Vagina (tissue), 2 donors: ENCODE results near the gene IFT81. TPM values are rescaled to one million over a fixed set of nuclear protein-coding genes. Genes with fewer than 3 reads are reported as not detected.

ENCODE experiments used
- DNase-seq, 2 donors: peaks; one replicate each; pipeline ENCODE4 v3.0.0-alpha.2; 2017; ENCODE audit errors: extremely low spot score in 2 of 2
- H3K27ac ChIP-seq: fragments of 200-600 bp; sonication (generic); one replicate; pipeline ENCODE4 v1.5.1; 2019
- H3K27me3 ChIP-seq: fragments of 200-600 bp; sonication (generic); one replicate; pipeline ENCODE4 v1.5.1; 2019
- H3K36me3 ChIP-seq, 2 donors: fragments of 200-600 bp; sonication (generic); one replicate each; pipeline ENCODE4 v1.5.1; 2017 to 2019
- H3K4me1 ChIP-seq: fragments of 200-600 bp; sonication (generic); one replicate; pipeline ENCODE4 v1.5.1; 2019
- H3K4me3 ChIP-seq, 2 donors: fragments of 200-600 bp; sonication (generic); 1 replicate in 1 of 2; 2 replicates in 1 of 2; pipeline ENCODE4 v1.5.1; 2016 to 2019
- H3K9me3 ChIP-seq: fragments of 200-600 bp; sonication (generic); one replicate; pipeline ENCODE4 v1.5.1; 2019
- CTCF ChIP-seq, 3 experiments: fragments of 450-650 bp in 2 of 3; fragments of 200-600 bp in 1 of 3; sonication (generic) in 1 of 3; IDR thresholded peaks; one replicate each; pipeline ENCODE4 v1.5.1; 2017 to 2019; ENCODE audit warnings: antibody characterized with exemption in 3 of 3, mild to moderate bottlenecking in 2 of 3, moderate library complexity in 2 of 3
- POLR2A ChIP-seq, 2 donors: fragments of 450-650 bp; IDR thresholded peaks; one replicate each; pipeline ENCODE4 v1.6.1; 2017; ENCODE audit warnings: antibody characterized with exemption in 2 of 2, mild to moderate bottlenecking in 2 of 2, moderate library complexity in 2 of 2
- POLR2AphosphoS5 ChIP-seq, 2 donors: sonication (generic); formaldehyde crosslinking; IDR thresholded peaks; one replicate each; pipeline ENCODE4 v1.9.0; 2017; ENCODE audit warnings: antibody characterized with exemption in 2 of 2, mild to moderate bottlenecking in 2 of 2, low read depth in 1 of 2; ENCODE audit not compliant: insufficient read depth in 1 of 2
- intact Hi-C: fragments of 100-400 bp; cut with DNase I; formaldehyde crosslinking; loops from one replicate; pipeline ENCODE4 v1.15.1; 2023
- total RNA-seq: library from RNA; depleted of rRNA; stranded (reverse); fragments of >200 nt; gene quantifications from one replicate; pipeline ENCODE4 v1.2.3, GENCODE V29; 2016

Gene IFT81
- total RNA-seq, 1 donor from 2014 or later: 18.2 TPM

- Histone ChIP-seq H3K27ac (peak overlapping the region; percentile 78), H3K9me3 (no peaks in the 10 kb centered on the region), H3K4me1 (peaks cover 53% of the 10 kb centered on the region), H3K27me3 (no peaks in the 10 kb centered on the region), H3K36me3 (no peaks in the 10 kb centered on the region), H3K4me3 (no peak overlapping the region)
- no peak for DNase-seq
- TF ChIP-seq CTCF (IDR thresholded peaks at IDR 0.05): no peak
- TF ChIP-seq POLR2AphosphoS5 (IDR thresholded peaks at IDR 0.05; ENCODE audit: insufficient read depth in 1 of 2, low read depth in 1 of 2): peak in 1 of 2 donors; percentile 18
- TF ChIP-seq POLR2A (IDR thresholded peaks at IDR 0.05): no peak
- intact Hi-C loops: no loop called here
Observed at GRCh38 chr12:110247340-110248095, 123.4 kb downstream of the IFT81 start.

GRCh38 chr12:110248096-110248447, 123.9 kb downstream of the IFT81 start:
- peaks cover 58% of the 10 kb centered on the region for H3K4me1 ChIP-seq
- peak overlapping the region; percentile 78 for H3K27ac ChIP-seq
- intact Hi-C loops: no loop called here
- no peaks in the 10 kb centered on the region for H3K27me3 ChIP-seq
- no peaks in the 10 kb centered on the region for H3K9me3 ChIP-seq
- H3K4me3 ChIP-seq: no peak overlapping the region
- TF ChIP-seq CTCF (IDR thresholded peaks at IDR 0.05) (no peak), POLR2AphosphoS5 (IDR thresholded peaks at IDR 0.05; ENCODE audit: insufficient read depth in 1 of 2, low read depth in 1 of 2) (no peak), POLR2A (IDR thresholded peaks at IDR 0.05) (no peak)
- no peaks in the 10 kb centered on the region for H3K36me3 ChIP-seq
- DNase-seq: no peak

GRCh38 chr12:110249105-110249504, 124.9 kb downstream of the IFT81 start:
- no peak for TF ChIP-seq POLR2A (IDR thresholded peaks at IDR 0.05)
- no peak for TF ChIP-seq POLR2AphosphoS5 (IDR thresholded peaks at IDR 0.05; ENCODE audit: insufficient read depth in 1 of 2, low read depth in 1 of 2)
- no peak for TF ChIP-seq CTCF (IDR thresholded peaks at IDR 0.05)
- no peak overlapping the region for H3K4me3 ChIP-seq
- peaks cover 66% of the 10 kb centered on the region for H3K4me1 ChIP-seq
- DNase-seq: no peak
- H3K27me3 ChIP-seq: no peaks in the 10 kb centered on the region
- no peaks in the 10 kb centered on the region for H3K36me3 ChIP-seq
- intact Hi-C loops: no loop called here
- peak overlapping the region; percentile 78 for H3K27ac ChIP-seq
- H3K9me3 ChIP-seq: no peaks in the 10 kb centered on the region

GRCh38 chr12:110249716-110250225, 125.6 kb downstream of the IFT81 start:
- no peaks in the 10 kb centered on the region for H3K27me3 ChIP-seq
- intact Hi-C loops: no loop called here
- TF ChIP-seq CTCF (IDR thresholded peaks at IDR 0.05) (no peak), POLR2AphosphoS5 (IDR thresholded peaks at IDR 0.05; ENCODE audit: insufficient read depth in 1 of 2, low read depth in 1 of 2) (no peak), POLR2A (IDR thresholded peaks at IDR 0.05) (no peak)
- DNase-seq: no peak
- peaks cover 66% of the 10 kb centered on the region for H3K4me1 ChIP-seq
- peak overlapping the region; percentile 78 for H3K27ac ChIP-seq
- H3K9me3 ChIP-seq: no peaks in the 10 kb centered on the region
- no peak overlapping the region for H3K4me3 ChIP-seq
- no peaks in the 10 kb centered on the region for H3K36me3 ChIP-seq

- H3K4me3 ChIP-seq: no peak overlapping the region
- H3K36me3 ChIP-seq: no peaks in the 10 kb centered on the region
- peaks cover 61% of the 10 kb centered on the region for H3K4me1 ChIP-seq
- H3K9me3 ChIP-seq: no peaks in the 10 kb centered on the region
- H3K27me3 ChIP-seq: no peaks in the 10 kb centered on the region
- H3K27ac ChIP-seq: no peak overlapping the region
- no peak for TF ChIP-seq POLR2AphosphoS5 (IDR thresholded peaks at IDR 0.05; ENCODE audit: insufficient read depth in 1 of 2, low read depth in 1 of 2)
- TF ChIP-seq CTCF (IDR thresholded peaks at IDR 0.05): no peak
- no peak for TF ChIP-seq POLR2A (IDR thresholded peaks at IDR 0.05)
- DNase-seq: no peak
- intact Hi-C loops: no loop called here
Observed at GRCh38 chr12:110251381-110251780, 127.2 kb downstream of the IFT81 start.
